H7 (cell line): ENCODE results near the gene CLDN17. TPM values are rescaled to one million over a fixed set of nuclear protein-coding genes. Genes with fewer than 3 reads are reported as not detected.

Experiments used
- DNase-seq: peaks from one replicate; pipeline ENCODE4 v3.0.0; 2012
- H3K27me3 ChIP-seq: 2 replicates; pipeline ENCODE4 v1.6.0; 2011; ENCODE audit warnings: mild to moderate bottlenecking, low read length; ENCODE audit not compliant: control insufficient read depth, insufficient read depth
- H3K36me3 ChIP-seq: replicated peaks from 2 replicates; pipeline ENCODE4 v1.5.1; 2011; ENCODE audit warnings: low read length; ENCODE audit not compliant: control insufficient read depth, insufficient read depth
- H3K4me3 ChIP-seq: 2 replicates; pipeline ENCODE4 v1.5.1; 2011; ENCODE audit warnings: low read depth, mild to moderate bottlenecking, control low read depth, low read length, moderate library complexity; ENCODE audit not compliant: insufficient read depth
- total RNA-seq: library from RNA; depleted of rRNA; stranded (reverse); fragments of >200 nt; shearing (Covaris generic); gene quantifications from 2 replicates; pipeline ENCODE4 v1.2.3, GENCODE V29; 2014; rRNA removed

CLDN17 gene
- total RNA-seq, 1 experiment from 2014 or later, result not detected

DNA sequence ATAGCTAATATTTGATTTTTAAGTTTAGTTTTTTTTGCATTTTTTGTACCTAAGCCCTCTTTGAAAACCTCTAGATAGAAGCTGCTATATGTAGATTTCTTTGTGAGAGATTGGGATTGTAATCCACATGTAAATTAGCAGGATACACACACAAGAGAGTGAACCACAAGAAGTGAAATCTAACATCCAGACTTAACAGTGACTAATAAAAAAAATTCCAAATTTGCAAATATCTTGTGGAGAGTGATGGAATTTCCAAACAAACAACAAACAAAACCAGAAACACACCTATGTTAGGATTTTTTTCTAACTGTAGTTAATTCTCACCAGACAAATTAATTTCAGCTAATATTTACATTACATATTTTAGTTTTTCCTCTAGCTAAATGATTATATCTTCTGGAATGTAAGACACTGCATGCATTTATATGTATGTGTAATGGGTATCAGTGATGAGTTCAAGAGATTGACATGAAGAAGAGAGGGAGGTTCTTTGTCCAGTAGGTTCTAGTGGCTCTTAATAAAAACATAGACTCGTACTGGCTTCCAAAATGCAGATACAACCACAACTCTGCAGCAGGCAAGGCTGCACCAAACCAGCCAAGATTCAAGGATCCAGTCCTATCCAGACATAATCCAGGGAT lies 12.8 kb downstream of the CLDN17 start:
- Histone ChIP-seq H3K36me3 (no peaks in the 10 kb centered on the region), H3K4me3 (no peak overlapping the region), H3K27me3 (no peaks in the 10 kb centered on the region)
- no peak for DNase-seq

DNA sequence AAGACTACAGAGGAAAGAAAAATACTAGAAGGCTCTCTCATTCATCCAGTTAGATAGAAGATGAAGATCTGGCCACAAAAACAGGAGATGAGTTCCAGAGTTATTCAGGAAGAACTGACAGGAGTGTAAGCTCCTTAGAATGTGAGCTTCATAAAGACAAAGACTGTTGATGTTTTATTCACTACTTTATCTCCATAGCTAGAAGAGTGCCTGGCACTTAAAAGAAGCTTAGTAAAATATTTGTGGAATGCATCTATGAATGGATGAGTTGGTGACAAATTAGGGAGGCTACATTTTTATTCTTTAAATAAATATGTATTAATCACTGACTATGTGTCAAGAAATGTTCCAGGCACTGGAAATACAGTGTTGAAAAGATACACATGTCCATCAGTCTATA lies 13.8 kb downstream of the CLDN17 start:
- Histone ChIP-seq H3K4me3 (no peak overlapping the region), H3K27me3 (no peaks in the 10 kb centered on the region), H3K36me3 (no peaks in the 10 kb centered on the region)
- DNase-seq, result no peak

DNA sequence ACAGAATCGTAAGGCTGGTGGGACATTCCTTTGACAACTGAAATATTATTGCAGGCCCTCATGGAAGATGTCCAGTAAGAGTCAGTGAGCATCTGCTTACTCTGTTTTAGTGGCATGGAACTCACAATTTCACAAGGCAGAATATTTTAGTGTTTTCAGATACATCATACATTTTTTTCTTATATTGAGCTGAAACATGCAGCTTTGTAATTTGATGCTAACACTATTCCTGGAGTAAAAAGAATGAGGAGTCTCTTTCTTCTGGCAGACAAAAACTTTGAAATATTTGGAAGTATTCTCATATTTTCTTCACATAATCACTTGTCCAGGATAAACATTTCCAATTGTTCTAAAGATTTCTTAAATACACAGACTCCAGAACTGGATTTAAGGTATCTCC lies 17.7 kb downstream of the CLDN17 start:
- no peak overlapping the region for H3K4me3 ChIP-seq
- no peaks in the 10 kb centered on the region for H3K36me3 ChIP-seq
- no peak for DNase-seq
- H3K27me3 ChIP-seq, result no peaks in the 10 kb centered on the region

DNA sequence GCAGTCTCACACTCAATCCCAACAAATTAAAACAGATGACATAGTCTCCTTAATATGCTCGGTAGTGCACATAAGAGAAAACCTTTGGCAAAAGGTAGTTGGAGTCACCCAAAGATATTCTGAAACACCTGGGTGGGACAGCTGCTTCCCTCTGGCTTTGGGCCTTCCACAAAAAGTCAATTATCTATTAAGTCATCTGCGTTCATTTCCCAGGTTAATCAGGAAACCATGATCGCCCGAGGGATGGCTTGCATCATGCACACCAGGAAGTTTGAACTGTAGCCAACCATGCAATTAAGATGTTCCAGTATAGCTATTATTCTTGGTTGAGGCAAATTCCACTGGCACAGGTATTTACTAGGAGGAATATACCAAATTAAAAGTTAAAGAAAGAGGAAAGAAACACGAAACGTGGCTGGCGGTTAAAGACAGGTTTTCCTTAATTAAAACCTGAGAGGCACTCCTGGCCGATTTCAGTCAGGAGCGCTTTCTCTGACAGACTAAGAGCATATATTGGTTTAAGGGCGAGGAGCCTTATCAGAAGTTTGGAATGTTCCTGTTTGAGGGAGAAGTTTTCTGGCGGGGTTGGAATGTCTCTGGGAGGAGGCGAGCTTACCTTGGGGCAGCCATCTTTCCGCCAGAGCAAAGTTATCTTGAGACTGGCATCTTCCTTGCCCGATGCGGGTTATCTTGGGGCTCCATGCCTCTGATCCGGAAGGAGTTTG lies 19.9 kb downstream of the CLDN17 start:
- Histone ChIP-seq H3K27me3 (no peaks in the 10 kb centered on the region), H3K4me3 (no peak overlapping the region), H3K36me3 (no peaks in the 10 kb centered on the region)
- no peak for DNase-seq

DNA sequence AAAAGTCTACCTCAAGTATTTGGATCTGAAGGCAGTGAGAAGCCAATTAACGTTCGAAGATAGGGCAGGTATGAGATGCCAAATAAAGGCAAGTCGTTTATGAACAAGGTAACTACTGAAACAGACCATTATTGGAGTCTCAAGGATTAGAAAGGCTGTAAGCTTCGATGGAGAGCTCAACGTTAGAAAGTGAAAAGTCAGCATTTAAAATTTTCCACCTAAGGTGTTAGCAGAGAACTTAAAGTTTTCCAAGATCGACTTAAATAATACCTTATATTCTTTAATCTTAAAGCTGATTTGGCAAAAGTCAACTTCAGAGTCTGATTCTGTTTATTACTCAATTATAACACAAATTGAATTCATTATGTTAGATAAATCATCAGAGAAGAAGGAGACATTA lies 28.1 kb downstream of the CLDN17 start:
- no peak overlapping the region for H3K4me3 ChIP-seq
- no peaks in the 10 kb centered on the region for H3K27me3 ChIP-seq
- no peak for DNase-seq
- H3K36me3 ChIP-seq, result no peaks in the 10 kb centered on the region

DNA sequence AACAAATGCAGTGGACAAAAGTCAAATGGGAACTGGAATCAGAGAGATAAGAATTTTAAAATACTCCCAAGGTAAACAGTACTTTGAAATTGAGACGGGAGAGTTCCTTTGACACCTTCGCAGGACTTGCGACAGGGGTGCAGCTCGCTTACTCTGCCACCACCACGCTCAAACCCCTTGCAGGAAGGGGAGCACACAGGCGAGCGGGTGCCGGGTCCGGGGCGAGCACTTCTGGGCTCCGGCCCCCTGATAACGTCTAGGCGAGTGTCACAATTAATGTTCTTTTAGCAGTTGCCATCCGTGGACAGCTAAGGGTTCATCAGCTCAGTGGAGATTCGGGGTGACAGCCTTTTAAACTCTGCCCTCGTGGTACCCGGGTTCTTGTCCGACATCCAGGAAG lies 37.4 kb downstream of the CLDN17 start:
- Histone ChIP-seq H3K27me3 (no peaks in the 10 kb centered on the region), H3K4me3 (no peak overlapping the region), H3K36me3 (no peaks in the 10 kb centered on the region)
- no peak for DNase-seq

DNA sequence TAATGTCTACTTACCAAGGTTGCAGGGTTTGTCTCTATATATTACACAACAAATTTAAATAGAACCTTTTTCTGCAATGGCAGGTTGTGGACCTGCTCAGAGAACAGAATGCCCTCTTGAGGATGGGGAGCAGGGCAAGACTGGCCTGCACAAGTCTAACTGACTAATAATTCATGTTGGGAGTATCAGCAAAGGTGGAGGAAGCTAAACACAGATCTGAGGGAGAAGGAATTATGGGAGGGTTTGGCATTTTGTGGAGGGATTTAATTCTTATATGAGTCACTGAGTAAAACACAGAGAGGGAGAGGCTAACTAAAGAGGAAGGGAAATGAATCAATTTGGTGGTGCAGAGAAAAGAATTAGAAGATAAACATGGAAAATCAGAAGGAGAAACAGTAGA lies 40.0 kb downstream of the CLDN17 start:
- DNase-seq, result no peak
- H3K27me3 ChIP-seq, result no peaks in the 10 kb centered on the region
- no peak overlapping the region for H3K4me3 ChIP-seq
- H3K36me3 ChIP-seq, result no peaks in the 10 kb centered on the region

DNA sequence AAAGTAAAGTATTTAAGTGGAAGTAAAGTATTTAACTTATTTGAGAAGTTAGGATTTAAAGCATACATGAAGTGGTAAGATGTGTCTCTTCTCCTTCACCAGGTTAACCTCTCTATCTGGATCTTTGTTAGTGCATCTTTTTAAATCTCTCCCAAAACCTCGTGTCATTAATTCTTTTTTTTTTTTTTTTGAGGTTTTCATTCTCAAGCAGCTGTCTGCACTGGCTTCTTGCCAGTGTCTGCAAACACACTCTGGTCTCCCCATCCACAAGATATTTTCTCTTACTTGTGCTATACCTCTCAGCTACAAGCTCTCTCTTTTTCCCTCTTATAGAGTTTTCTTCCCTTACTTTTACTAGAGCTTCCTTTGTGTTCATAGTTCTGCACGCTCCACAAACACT lies 49.0 kb downstream of the CLDN17 start:
- no peaks in the 10 kb centered on the region for H3K27me3 ChIP-seq
- H3K36me3 ChIP-seq, result no peaks in the 10 kb centered on the region
- DNase-seq, result no peak
- no peak overlapping the region for H3K4me3 ChIP-seq

DNA sequence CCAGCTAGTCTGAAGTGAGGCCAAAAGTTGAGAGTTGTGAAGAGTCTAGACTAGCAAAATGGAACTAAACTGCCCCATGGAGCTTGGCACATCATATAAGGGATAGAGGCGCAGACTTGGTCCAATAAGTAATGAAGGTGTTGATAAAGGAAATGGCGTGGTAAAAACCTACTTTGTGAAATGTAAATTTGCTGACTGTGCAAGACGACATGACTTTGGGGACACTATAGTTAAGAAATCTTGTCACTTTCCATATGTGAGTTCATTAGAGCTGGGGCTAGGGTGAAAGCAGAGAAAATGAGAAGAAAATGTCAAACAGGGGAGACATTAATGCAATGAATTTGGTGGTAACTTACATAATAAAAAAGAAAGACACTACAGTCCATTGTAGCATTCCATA lies 50.1 kb downstream of the CLDN17 start:
- no peaks in the 10 kb centered on the region for H3K36me3 ChIP-seq
- DNase-seq, result no peak
- H3K4me3 ChIP-seq, result no peak overlapping the region
- H3K27me3 ChIP-seq, result no peaks in the 10 kb centered on the region

Other genes starting within 250 kb of the CLDN17 start
- gene GRIK1, start 226.8 kb downstream of the CLDN17 start, total RNA-seq, result not detected in 2 replicates
- gene CLDN8, start 49.3 kb upstream of the CLDN17 start, total RNA-seq, result not detected in 2 replicates
- not detected in 2 replicates for gene KRTAP24-1, start 116.1 kb upstream of the CLDN17 start, total RNA-seq
- gene KRTAP25-1, start 122.7 kb upstream of the CLDN17 start, total RNA-seq, result not detected in 2 replicates
- not detected in 2 replicates for gene KRTAP26-1, start 153.5 kb upstream of the CLDN17 start, total RNA-seq
- not detected in 2 replicates for gene KRTAP27-1, start 170.9 kb upstream of the CLDN17 start, total RNA-seq
- gene KRTAP23-1, start 181.8 kb upstream of the CLDN17 start, total RNA-seq, result not detected in 2 replicates
- not detected in 2 replicates for gene KRTAP13-2, start 205.5 kb upstream of the CLDN17 start, total RNA-seq
- not detected in 2 replicates for gene KRTAP13-1, start 229.2 kb upstream of the CLDN17 start, total RNA-seq